Thoracic aorta (tissue), 2 donors: ENCODE measurements around the gene SDK1. TPM values are rescaled to one million over a fixed set of nuclear protein-coding genes. Genes with fewer than 3 reads are reported as not detected.

Experiments used
- ATAC-seq: fragments of 150-250 bp; one replicate; pipeline ENCODE4 v1.8.0; 2017; ENCODE audit warnings: low read depth; ENCODE audit not compliant: insufficient number of reproducible peaks, low FRiP score
- DNase-seq: peaks from one replicate; pipeline ENCODE4 v3.0.0-alpha.2; 2020; ENCODE audit warnings: low spot score
- H3K27ac ChIP-seq, 2 donors: fragments of 200-600 bp; sonication (generic); 1 replicate in 1 of 2; 2 replicates in 1 of 2; pipeline ENCODE4 v1.5.1; 2016; ENCODE audit warnings: mild to moderate bottlenecking in 2 of 2, moderate library complexity in 2 of 2
- H3K27me3 ChIP-seq: fragments of 200-600 bp; sonication (generic); replicated peaks from 2 replicates; pipeline ENCODE4 v1.6.0; 2016; ENCODE audit warnings: mild to moderate bottlenecking; ENCODE audit not compliant: insufficient read depth
- H3K36me3 ChIP-seq: fragments of 200-600 bp; sonication (generic); one replicate; pipeline ENCODE4 v1.5.1; 2016
- H3K4me1 ChIP-seq, 2 donors: fragments of 200-600 bp; sonication (generic); 1 replicate in 1 of 2; 2 replicates in 1 of 2; pipeline versions ENCODE4 v1.5.1 to v1.6.0; 2016; ENCODE audit warnings: low read depth in 2 of 2, mild to moderate bottlenecking in 1 of 2; ENCODE audit not compliant: control insufficient read depth in 1 of 2
- H3K4me3 ChIP-seq: fragments of 200-600 bp; sonication (generic); 2 replicates; pipeline ENCODE4 v1.5.1; 2016; ENCODE audit warnings: mild to moderate bottlenecking
- H3K9me3 ChIP-seq: fragments of 200-600 bp; sonication (generic); 2 replicates; pipeline ENCODE4 v1.5.1; 2016
- CTCF ChIP-seq: fragments of 200-600 bp; sonication (generic); IDR thresholded peaks from one replicate; pipeline ENCODE4 v1.5.1; 2019; ENCODE audit warnings: antibody characterized with exemption
- total RNA-seq, 2 donors: library from RNA; depleted of rRNA; stranded (reverse); fragments of >200 nt; gene quantifications; one replicate each; pipeline versions ENCODE4 v1.1.0 to v1.2.3, GENCODE V29; 2016

SDK1 gene
- total RNA-seq, 2 donors from 2014 or later = 27.5 to 29.2 TPM

GRCh38 chr7:3781607-3782006 is 480.6 kb downstream of the SDK1 start:
- DNase-seq = no peak
- no peak for ATAC-seq
- TF ChIP-seq CTCF = no peak
- no peaks in the 10 kb centered on the region for H3K36me3 ChIP-seq
- H3K4me1 ChIP-seq = no peaks in the 10 kb centered on the region
- no peaks in the 10 kb centered on the region for H3K27me3 ChIP-seq
- H3K27ac ChIP-seq = no peak overlapping the region
- H3K4me3 ChIP-seq = no peak overlapping the region
- H3K9me3 ChIP-seq = peaks cover 14% of the 10 kb centered on the region

GRCh38 chr7:3787717-3788264 is 486.7 kb downstream of the SDK1 start:
- Histone ChIP-seq H3K36me3 (no peaks in the 10 kb centered on the region), H3K4me1 (peaks cover 4 to 8% of the 10 kb centered on the region in 2 donors), H3K9me3 (no peaks in the 10 kb centered on the region), H3K4me3 (no peak overlapping the region), H3K27ac (no peak overlapping the region), H3K27me3 (no peaks in the 10 kb centered on the region)
- no peak for DNase-seq
- TF ChIP-seq CTCF = no peak
- ATAC-seq = no peak

- no peak for ATAC-seq
- Histone ChIP-seq H3K4me1 (peaks cover 4 to 13% of the 10 kb centered on the region in 2 donors), H3K4me3 (no peak overlapping the region), H3K36me3 (no peaks in the 10 kb centered on the region), H3K9me3 (no peaks in the 10 kb centered on the region), H3K27me3 (no peaks in the 10 kb centered on the region), H3K27ac (no peak overlapping the region)
- DNase-seq = no peak
- no peak for TF ChIP-seq CTCF
Observed at GRCh38 chr7:3790803-3791202, 489.8 kb downstream of the SDK1 start.

- TF ChIP-seq CTCF = no peak
- Histone ChIP-seq H3K4me1 (peaks cover 4 to 13% of the 10 kb centered on the region in 2 donors), H3K36me3 (no peaks in the 10 kb centered on the region), H3K9me3 (no peaks in the 10 kb centered on the region), H3K27ac (no peak overlapping the region), H3K4me3 (no peak overlapping the region), H3K27me3 (no peaks in the 10 kb centered on the region)
- ATAC-seq (no peak), DNase-seq (no peak)
Observed at GRCh38 chr7:3791327-3791726, 490.3 kb downstream of the SDK1 start.

- no peak for ATAC-seq
- no peak overlapping the region for H3K4me3 ChIP-seq
- no peak for TF ChIP-seq CTCF
- peaks cover 0 to 4% of the 10 kb centered on the region in 2 donors for H3K4me1 ChIP-seq
- no peaks in the 10 kb centered on the region for H3K27me3 ChIP-seq
- H3K27ac ChIP-seq = no peak overlapping the region
- H3K36me3 ChIP-seq = no peaks in the 10 kb centered on the region
- no peak for DNase-seq
- H3K9me3 ChIP-seq = no peaks in the 10 kb centered on the region
Observed at GRCh38 chr7:3795141-3795540, 494.1 kb downstream of the SDK1 start.
